ENCODE results near the gene SSR2. TPM values are rescaled to one million over a fixed set of nuclear protein-coding genes. Genes with fewer than 3 reads are reported as not detected.

SSR2 gene
- total RNA-seq, 4 donors from 2014 or later, result 118 to 229 (median 137) TPM

DNA sequence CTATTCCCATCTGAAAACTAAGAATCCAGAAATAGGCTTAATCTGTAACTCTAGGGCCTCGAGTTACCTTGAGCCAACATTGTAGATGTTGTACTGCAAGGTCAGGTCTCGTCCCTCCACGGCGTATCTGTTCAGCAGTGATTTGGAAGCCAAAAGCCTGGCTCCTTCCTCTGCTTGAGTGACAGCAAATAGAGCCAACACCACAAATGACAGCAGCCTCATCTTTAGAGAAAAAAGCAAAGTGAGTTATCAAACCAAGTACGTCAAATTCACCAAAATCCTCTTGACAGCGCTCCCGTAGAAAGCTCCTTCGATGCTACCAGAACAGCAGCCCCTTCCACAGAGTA lies 832 bp downstream of the SSR2 start:
- intact Hi-C loops (cut with DNase I), result no loop called here
- no peak for DNase-seq (ENCODE audit: extremely low spot score)
- Histone ChIP-seq H3K4me1 (peaks cover 15 to 21% (median 18%) of the 10 kb centered on the region in 4 donors), H3K9me3 (no peaks in the 10 kb centered on the region), H3K27me3 (no peaks in the 10 kb centered on the region), H3K36me3 (peaks cover 18 to 47% (median 32%) of the 10 kb centered on the region in 4 donors), H3K4me3 (peak overlapping the region; percentile 74 to 88 (median 84)), H3K27ac (replicated peaks in 1 of 4) (peak overlapping the region; percentile 84 to 94 (median 88))
- TF ChIP-seq POLR2AphosphoS5 (IDR thresholded peaks at IDR 0.05), result no peak
- no peak for TF ChIP-seq POLR2A (IDR thresholded peaks at IDR 0.05; ENCODE audit: low read depth)
- no peak for TF ChIP-seq CTCF (IDR thresholded peaks at IDR 0.05)
- TF ChIP-seq EP300 (IDR thresholded peaks at IDR 0.05), result no peak
- 68% methylated on average over 8 of the region's 8 CpGs for WGBS

- intact Hi-C loops (cut with DNase I), result no loop called here
- Histone ChIP-seq H3K27ac (replicated peaks in 1 of 4) (no peak overlapping the region), H3K4me3 (no peak overlapping the region), H3K36me3 (peaks cover 45 to 98% (median 83%) of the 10 kb centered on the region in 4 donors), H3K27me3 (no peaks in the 10 kb centered on the region), H3K9me3 (no peaks in the 10 kb centered on the region), H3K4me1 (peaks cover 7 to 10% (median 10%) of the 10 kb centered on the region in 4 donors)
- 89% methylated on average over 7 of the region's 7 CpGs for WGBS
- TF ChIP-seq CTCF (IDR thresholded peaks at IDR 0.05) (no peak), POLR2AphosphoS5 (IDR thresholded peaks at IDR 0.05) (no peak), EP300 (IDR thresholded peaks at IDR 0.05) (no peak), POLR2A (IDR thresholded peaks at IDR 0.05; ENCODE audit: low read depth) (no peak)
- no peak for DNase-seq (ENCODE audit: extremely low spot score)
Measured at GRCh38 chr1:156014829-156015228, 5.9 kb downstream of the SSR2 start.

DNA sequence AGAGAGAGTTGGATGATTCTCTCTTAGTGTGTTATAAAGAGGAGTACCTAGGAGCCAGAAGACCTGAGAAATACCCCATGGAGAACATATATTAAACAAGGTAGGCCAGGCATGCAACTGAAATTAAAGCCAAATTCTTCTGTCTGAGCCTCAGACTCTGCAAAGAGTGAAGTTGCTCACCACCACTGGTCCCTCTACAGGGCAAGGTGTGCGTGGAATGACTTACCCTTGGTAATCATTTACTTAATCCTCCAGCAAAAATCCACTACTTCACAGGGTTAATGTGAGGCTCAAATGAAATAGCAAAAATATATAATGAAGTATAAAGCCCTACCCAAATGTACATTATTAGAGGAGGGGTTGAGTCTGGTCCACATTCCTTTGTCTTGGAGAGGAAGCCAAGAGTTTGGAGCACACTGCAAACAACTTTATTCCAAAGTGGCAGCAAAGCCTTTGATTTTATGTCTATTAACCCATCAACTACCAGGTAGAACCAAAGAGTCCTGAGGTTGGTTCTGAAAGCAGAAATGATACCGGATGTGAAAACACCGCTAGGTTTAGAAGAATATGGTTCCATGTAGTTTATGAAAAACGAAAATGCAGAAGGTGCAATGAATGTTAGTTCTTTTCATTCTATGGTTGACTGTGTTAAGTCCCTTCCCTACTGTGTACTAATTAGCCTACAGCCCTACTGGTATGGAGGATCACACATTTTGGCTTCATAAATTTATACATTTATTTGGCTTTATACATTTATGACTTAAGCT lies 8.5 kb downstream of the SSR2 start:
- H3K4me3 ChIP-seq, result no peak overlapping the region
- no peaks in the 10 kb centered on the region for H3K27me3 ChIP-seq
- no peaks in the 10 kb centered on the region for H3K4me1 ChIP-seq
- peaks cover 47 to 98% (median 85%) of the 10 kb centered on the region in 4 donors for H3K36me3 ChIP-seq
- H3K9me3 ChIP-seq, result no peaks in the 10 kb centered on the region
- DNase-seq (ENCODE audit: extremely low spot score), result no peak
- intact Hi-C loops (cut with DNase I), result no loop called here
- no peak for TF ChIP-seq POLR2A (IDR thresholded peaks at IDR 0.05; ENCODE audit: low read depth)
- TF ChIP-seq EP300 (IDR thresholded peaks at IDR 0.05), result no peak
- no peak for TF ChIP-seq CTCF (IDR thresholded peaks at IDR 0.05)
- no peak for TF ChIP-seq POLR2AphosphoS5 (IDR thresholded peaks at IDR 0.05)
- WGBS, result 90% methylated on average over 4 of the region's 4 CpGs
- no peak overlapping the region for H3K27ac ChIP-seq (replicated peaks in 1 of 4)

DNA sequence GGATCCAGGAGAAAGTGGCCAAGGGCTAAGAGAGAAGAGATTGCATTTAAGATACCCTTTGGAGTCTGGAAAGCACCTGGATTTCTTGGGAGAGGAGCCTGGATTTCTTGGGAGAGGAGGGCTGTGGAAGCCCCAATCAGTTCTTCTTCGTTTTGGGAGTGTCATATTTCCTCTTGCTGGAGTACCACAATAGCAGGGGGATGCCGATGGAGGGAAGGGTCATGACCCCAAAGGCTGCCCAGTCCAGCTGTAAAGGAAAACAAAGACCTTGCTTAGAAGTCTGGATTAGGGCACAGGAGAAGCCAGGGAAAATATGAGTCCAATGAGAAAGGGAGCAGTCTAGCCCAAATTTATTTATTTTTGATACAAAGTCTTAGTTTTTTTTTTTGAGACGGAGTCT lies 11.3 kb downstream of the SSR2 start:
- TF ChIP-seq POLR2AphosphoS5 (IDR thresholded peaks at IDR 0.05) (no peak), CTCF (IDR thresholded peaks at IDR 0.05) (no peak), EP300 (IDR thresholded peaks at IDR 0.05) (no peak)
- H3K9me3 ChIP-seq, result no peaks in the 10 kb centered on the region
- no peak overlapping the region for H3K4me3 ChIP-seq
- DNase-seq (ENCODE audit: extremely low spot score), result no peak
- H3K36me3 ChIP-seq, result peaks cover 37 to 71% (median 66%) of the 10 kb centered on the region in 4 donors
- intact Hi-C loops (cut with DNase I), result no loop called here
- WGBS, result 59% methylated on average over 3 of the region's 3 CpGs
- no peaks in the 10 kb centered on the region for H3K4me1 ChIP-seq
- no peak overlapping the region for H3K27ac ChIP-seq (replicated peaks in 1 of 4)
- no peaks in the 10 kb centered on the region for H3K27me3 ChIP-seq

All from esophagus muscularis mucosa (tissue), 4 donors.